Activated CD8-positive, alpha-beta T cell treated with anti-CD3 and anti-CD28 coated beads for 36 hours (primary cell): Measurements from ENCODE around the gene PPM1D. TPM values are rescaled to one million over a fixed set of nuclear protein-coding genes. Genes with fewer than 3 reads are reported as not detected.

ENCODE experiments used
- ATAC-seq: fragments of 200-7000 bp; cut with Tn5 transposase; one replicate; pipeline ENCODE4 v1.10.0; 2021; ENCODE audit warnings: mild to moderate bottlenecking, moderate library complexity
- CTCF ChIA-PET: fragments of 350-600 bp; sonication (Branson Sonifier 250); formaldehyde crosslinking; loops from one replicate; lab custom pipeline; 2021; ENCODE audit warnings: antibody characterized with exemption; lab: Charles Lee
- POLR2A ChIA-PET: fragments of 350-600 bp; sonication (Branson Sonifier 250); formaldehyde crosslinking; loops from one replicate; lab custom pipeline; 2021; ENCODE audit warnings: antibody characterized with exemption; lab: Charles Lee
- DNase-seq: peaks from one replicate; pipeline ENCODE4 v3.0.0-alpha.2; 2020
- H3K27ac Mint-ChIP-seq: one replicate; pipeline ENCODE4 v1.8.0; 2021; ENCODE audit warnings: mild to moderate bottlenecking, mixed read lengths
- H3K27me3 Mint-ChIP-seq: one replicate; pipeline ENCODE4 v1.8.0; 2021; ENCODE audit warnings: mixed read lengths
- H3K36me3 Mint-ChIP-seq: one replicate; pipeline ENCODE4 v1.8.0; 2021; ENCODE audit warnings: low read depth, mixed read lengths
- H3K4me1 Mint-ChIP-seq: one replicate; pipeline ENCODE4 v1.8.0; 2021; ENCODE audit warnings: low read depth, mixed read lengths
- H3K4me3 Mint-ChIP-seq: one replicate; pipeline ENCODE4 v1.8.0; 2021; ENCODE audit warnings: mild to moderate bottlenecking, moderate library complexity, mixed read lengths
- H3K9me3 Mint-ChIP-seq: one replicate; pipeline ENCODE4 v1.8.0; 2021; ENCODE audit warnings: mixed read lengths
- intact Hi-C: fragments of 100-400 bp; cut with micrococcal nuclease; formaldehyde crosslinking; loops from one replicate; pipeline ENCODE4 v1.10.0; 2022
- total RNA-seq, 2 experiments: library from RNA; stranded (reverse); gene quantifications; one replicate each; pipeline ENCODE4 v1.2.3, GENCODE V29; 2021
- TF ChIP-seq, protein P1 (sequence below): fragments of 200-600 bp; IDR thresholded peaks from one replicate; pipeline ENCODE4 v1.8.0; 2022; ENCODE audit warnings: antibody characterized with exemption, mild to moderate bottlenecking

PPM1D gene
- total RNA-seq, 2 experiments from 2014 or later: 11.6 to 12.3 TPM

DNA sequence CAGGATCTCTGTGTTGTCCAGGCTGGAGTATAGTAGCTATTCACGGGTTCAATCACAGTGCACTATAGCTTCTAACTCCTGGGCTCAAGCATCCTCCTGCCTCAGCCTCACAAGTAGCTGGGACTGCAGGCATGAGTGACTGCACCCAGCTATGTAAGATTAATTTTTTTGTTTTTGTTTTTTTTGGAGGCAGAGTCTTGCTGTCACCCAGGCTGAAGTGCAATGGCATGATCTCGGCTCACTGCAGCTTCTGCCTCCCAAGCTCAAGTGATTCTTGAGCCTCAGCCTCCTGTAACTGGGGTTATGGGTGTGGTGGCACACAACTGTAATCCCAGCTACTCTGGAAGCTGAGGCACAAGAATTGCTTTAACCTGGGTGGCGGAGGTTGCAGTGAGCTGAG is 15.8 kb downstream of the PPM1D start:
- no peak for ATAC-seq
- Mint-ChIP-seq H3K9me3 (no peaks in the 10 kb centered on the region), H3K27ac (no peak overlapping the region), H3K27me3 (no peaks in the 10 kb centered on the region), H3K4me3 (no peak overlapping the region), H3K36me3 (peaks cover 8% of the 10 kb centered on the region), H3K4me1 (peaks cover 24% of the 10 kb centered on the region)
- intact Hi-C loops: no loop called here
- TF ChIP-seq, protein P1, sequence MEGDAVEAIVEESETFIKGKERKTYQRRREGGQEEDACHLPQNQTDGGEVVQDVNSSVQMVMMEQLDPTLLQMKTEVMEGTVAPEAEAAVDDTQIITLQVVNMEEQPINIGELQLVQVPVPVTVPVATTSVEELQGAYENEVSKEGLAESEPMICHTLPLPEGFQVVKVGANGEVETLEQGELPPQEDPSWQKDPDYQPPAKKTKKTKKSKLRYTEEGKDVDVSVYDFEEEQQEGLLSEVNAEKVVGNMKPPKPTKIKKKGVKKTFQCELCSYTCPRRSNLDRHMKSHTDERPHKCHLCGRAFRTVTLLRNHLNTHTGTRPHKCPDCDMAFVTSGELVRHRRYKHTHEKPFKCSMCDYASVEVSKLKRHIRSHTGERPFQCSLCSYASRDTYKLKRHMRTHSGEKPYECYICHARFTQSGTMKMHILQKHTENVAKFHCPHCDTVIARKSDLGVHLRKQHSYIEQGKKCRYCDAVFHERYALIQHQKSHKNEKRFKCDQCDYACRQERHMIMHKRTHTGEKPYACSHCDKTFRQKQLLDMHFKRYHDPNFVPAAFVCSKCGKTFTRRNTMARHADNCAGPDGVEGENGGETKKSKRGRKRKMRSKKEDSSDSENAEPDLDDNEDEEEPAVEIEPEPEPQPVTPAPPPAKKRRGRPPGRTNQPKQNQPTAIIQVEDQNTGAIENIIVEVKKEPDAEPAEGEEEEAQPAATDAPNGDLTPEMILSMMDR: no peak
- ChIA-PET CTCF (interaction anchor here (0.6 to 2.3 kb wide), 5 partner anchors 12 to 22 kb away, joined by 3 to 10 read pairs (median 3); no protein-coding TSS in a partner anchor), POLR2A (interaction anchor here (1.1 kb wide), 1 partner anchor 14 kb away, joined by 3 read pairs; no protein-coding TSS in a partner anchor)
- no peak for DNase-seq

DNA sequence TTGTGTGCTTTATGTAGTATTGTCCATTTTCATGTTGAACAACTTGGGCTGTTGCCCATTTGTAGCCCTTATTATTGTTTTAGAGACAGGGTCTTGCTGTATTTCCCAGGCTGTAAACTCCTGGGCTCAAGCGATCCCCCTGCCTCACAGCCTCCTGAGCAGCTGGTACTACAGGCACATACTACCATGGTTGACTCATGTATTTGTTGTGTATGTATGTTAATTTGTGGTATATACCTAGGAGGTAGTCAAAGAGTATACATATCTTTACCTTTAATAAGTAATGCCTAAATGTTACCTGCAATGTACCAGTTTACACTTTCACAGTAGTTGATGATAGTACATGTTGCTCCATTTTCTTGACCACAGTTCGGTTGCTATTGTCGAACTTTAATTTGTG is 18.1 kb downstream of the PPM1D start:
- ATAC-seq (no peak), DNase-seq (no peak)
- ChIA-PET CTCF (interaction anchor here (0.9 kb wide), 1 partner anchor 28 kb away, joined by 3 read pairs; no protein-coding TSS in a partner anchor), POLR2A (no interaction called here)
- H3K27ac Mint-ChIP-seq: no peak overlapping the region
- peaks cover 28% of the 10 kb centered on the region for H3K4me1 Mint-ChIP-seq
- no peaks in the 10 kb centered on the region for H3K27me3 Mint-ChIP-seq
- H3K36me3 Mint-ChIP-seq: peaks cover 8% of the 10 kb centered on the region
- no peak overlapping the region for H3K4me3 Mint-ChIP-seq
- intact Hi-C loops: no loop called here
- H3K9me3 Mint-ChIP-seq: no peaks in the 10 kb centered on the region
- TF ChIP-seq, protein P1: no peak

DNA sequence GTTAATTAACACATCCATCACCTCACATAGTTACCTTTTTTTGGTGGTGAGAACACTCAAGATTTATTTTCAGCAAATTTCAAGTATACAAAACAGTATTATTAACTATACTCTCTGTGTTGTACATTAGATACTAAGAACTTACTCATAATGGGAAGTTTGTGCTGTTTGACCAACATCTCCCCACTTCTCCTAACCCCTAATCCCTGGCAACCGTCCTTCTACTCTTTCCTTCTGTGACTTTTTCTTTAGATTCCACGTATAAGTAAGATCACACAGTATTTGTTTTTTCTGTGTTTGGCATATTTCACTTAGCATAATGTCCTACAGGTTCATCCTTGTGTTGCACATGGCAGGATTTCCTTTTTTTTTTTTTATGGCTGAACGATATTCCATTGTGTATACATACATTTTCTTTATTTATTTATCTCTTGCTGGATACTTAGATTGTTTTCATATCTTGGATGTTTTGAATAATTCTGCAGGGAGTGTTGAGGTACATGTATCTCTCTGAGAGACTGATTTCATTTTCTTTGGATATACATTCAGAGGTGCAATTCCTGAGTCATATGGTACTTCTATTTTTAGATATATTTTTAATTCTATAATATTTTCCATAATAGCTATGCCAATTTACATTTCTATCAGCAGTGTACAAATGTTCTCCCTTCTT is 19.0 kb downstream of the PPM1D start:
- Mint-ChIP-seq H3K27ac (no peak overlapping the region), H3K4me1 (peaks cover 30% of the 10 kb centered on the region), H3K4me3 (no peak overlapping the region), H3K9me3 (no peaks in the 10 kb centered on the region), H3K27me3 (no peaks in the 10 kb centered on the region), H3K36me3 (peaks cover 8% of the 10 kb centered on the region)
- POLR2A ChIA-PET: no interaction called here
- no peak for ATAC-seq
- DNase-seq: no peak
- CTCF ChIA-PET: interaction anchor here (0.9 to 1.5 kb wide), 2 partner anchors 16 to 27 kb away, joined by 3 to 4 read pairs; no protein-coding TSS in a partner anchor
- intact Hi-C loops: no loop called here
- TF ChIP-seq, protein P1: no peak

DNA sequence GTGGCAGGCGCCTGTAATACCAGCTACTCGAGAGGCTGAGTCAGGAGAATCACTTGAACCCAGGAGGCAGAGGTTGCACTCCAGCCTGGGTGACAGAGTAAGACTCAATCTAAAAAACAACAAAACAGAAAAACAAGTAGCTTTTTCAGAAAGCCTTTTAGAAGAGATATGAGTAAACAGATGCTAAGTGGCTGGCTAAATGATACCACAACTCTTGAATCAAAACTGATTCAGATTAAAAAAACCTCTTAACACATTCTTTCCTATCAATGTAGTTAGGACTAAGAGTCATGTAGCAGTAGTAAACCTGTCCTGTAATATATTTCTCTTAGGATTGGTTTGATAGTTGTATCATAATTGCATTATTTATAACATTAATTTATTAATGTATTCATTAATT is 23.0 kb downstream of the PPM1D start:
- Mint-ChIP-seq H3K9me3 (no peaks in the 10 kb centered on the region), H3K36me3 (no peaks in the 10 kb centered on the region), H3K27me3 (no peaks in the 10 kb centered on the region), H3K4me1 (peaks cover 20% of the 10 kb centered on the region), H3K27ac (no peak overlapping the region), H3K4me3 (no peak overlapping the region)
- no peak for DNase-seq
- TF ChIP-seq, protein P1: no peak
- ChIA-PET CTCF (interaction anchor here (1.6 kb wide), 1 partner anchor 15 kb away, joined by 10 read pairs; no protein-coding TSS in a partner anchor), POLR2A (no interaction called here)
- ATAC-seq: no peak
- intact Hi-C loops: no loop called here

DNA sequence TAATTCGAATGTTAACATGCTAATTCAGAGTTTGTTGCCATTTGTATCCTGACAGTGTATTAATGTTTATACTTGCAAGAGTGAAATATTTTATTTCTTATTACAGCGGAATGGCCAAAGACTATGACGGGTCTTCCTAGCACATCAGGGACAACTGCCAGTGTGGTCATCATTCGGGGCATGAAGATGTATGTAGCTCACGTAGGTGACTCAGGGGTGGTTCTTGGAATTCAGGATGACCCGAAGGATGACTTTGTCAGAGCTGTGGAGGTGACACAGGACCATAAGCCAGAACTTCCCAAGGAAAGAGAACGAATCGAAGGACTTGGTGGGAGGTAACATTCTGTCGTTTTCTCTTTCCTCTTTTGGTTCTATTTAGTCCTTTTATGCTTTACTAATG is 23.4 kb downstream of the PPM1D start:
- TF ChIP-seq, protein P1: no peak
- CTCF ChIA-PET: interaction anchor here (1.6 kb wide), 1 partner anchor 15 kb away, joined by 10 read pairs; no protein-coding TSS in a partner anchor
- Mint-ChIP-seq H3K4me1 (peaks cover 17% of the 10 kb centered on the region), H3K9me3 (no peaks in the 10 kb centered on the region), H3K4me3 (no peak overlapping the region), H3K27ac (no peak overlapping the region), H3K27me3 (no peaks in the 10 kb centered on the region), H3K36me3 (no peaks in the 10 kb centered on the region)
- no peak for ATAC-seq
- POLR2A ChIA-PET: interaction anchor here (1.9 kb wide), 1 partner anchor 19 kb away, joined by 4 read pairs; no protein-coding TSS in a partner anchor
- DNase-seq: no peak
- intact Hi-C loops: no loop called here
